Parathyroid adenoma (tissue), 2 donors: ENCODE data around the gene BCL2A1.
"Not testable (repeated sequence)": the region's sequence is repeated elsewhere in the genome, so short reads cannot be mapped to it uniquely, and the experiment has no call there.

Experiments
- H2AFZ ChIP-seq: fragments of 300-600 bp; sonication (generic); one replicate; pipeline ENCODE4 v1.7.0; 2017; ENCODE audit warnings: antibody characterized with exemption, mild to moderate bottlenecking
- H3K27ac ChIP-seq: fragments of 300-600 bp; sonication (generic); one replicate; pipeline ENCODE4 v1.7.0; 2017
- H3K27me3 ChIP-seq: fragments of 300-600 bp; sonication (generic); one replicate; pipeline ENCODE4 v1.7.0; 2017; ENCODE audit warnings: low read length; ENCODE audit not compliant: control insufficient read depth, insufficient read depth
- H3K36me3 ChIP-seq: fragments of 300-600 bp; sonication (generic); one replicate; pipeline ENCODE4 v1.7.0; 2017; ENCODE audit warnings: low read length; ENCODE audit not compliant: control insufficient read depth, insufficient read depth
- H3K4me1 ChIP-seq: fragments of 300-600 bp; sonication (generic); one replicate; pipeline ENCODE4 v1.7.0; 2017; ENCODE audit warnings: control low read depth
- H3K4me2 ChIP-seq: fragments of 300-600 bp; sonication (generic); one replicate; pipeline ENCODE4 v1.7.0; 2017; ENCODE audit warnings: low read length
- H3K4me3 ChIP-seq: fragments of 300-600 bp; sonication (generic); one replicate; pipeline ENCODE4 v1.7.0; 2017; ENCODE audit warnings: low read depth, low read length
- H3K79me2 ChIP-seq: fragments of 300-600 bp; sonication (generic); one replicate; pipeline ENCODE4 v1.7.0; 2017; ENCODE audit warnings: control low read depth
- H3K9ac ChIP-seq: fragments of 300-600 bp; sonication (generic); one replicate; pipeline ENCODE4 v1.7.0; 2017; ENCODE audit warnings: mild to moderate bottlenecking
- H3K9me3 ChIP-seq: fragments of 300-600 bp; sonication (generic); one replicate; pipeline ENCODE4 v1.7.0; 2017; ENCODE audit warnings: low read length; ENCODE audit not compliant: control insufficient read depth
- TF ChIP-seq, protein P1 (sequence below): fragments of 300-600 bp; sonication (generic); IDR thresholded peaks from one replicate; pipeline ENCODE4 v1.7.0; 2017; ENCODE audit warnings: antibody characterized with exemption, mild to moderate bottlenecking
- donor health status: primary hyperparathyroidism.

Gene BCL2A1

DNA sequence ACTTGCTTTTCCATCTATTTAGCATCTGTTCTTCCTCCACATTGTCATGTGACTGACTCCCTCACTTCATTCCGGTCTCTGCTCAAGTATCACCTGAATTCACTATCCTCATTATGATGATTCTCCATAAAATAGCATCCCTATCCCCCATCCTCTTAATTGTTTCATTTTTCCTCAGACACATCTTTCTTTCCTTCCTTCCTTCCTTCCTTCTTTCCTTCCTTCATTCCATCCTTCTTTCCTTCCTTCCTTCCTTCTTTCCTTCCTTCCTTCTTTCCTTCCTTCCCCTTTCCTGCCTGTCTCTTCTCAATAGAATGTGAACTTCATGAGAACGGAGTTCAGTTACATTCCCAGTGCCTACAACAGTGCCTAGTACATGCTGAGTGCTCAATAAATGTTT is 41.6 kb downstream of the BCL2A1 start:
- Histone ChIP-seq H3K27ac (no peak overlapping the region), H2AFZ (no peak overlapping the region), H3K79me2 (no peaks in the 10 kb centered on the region), H3K4me3 (no peak overlapping the region), H3K9me3 (no peaks in the 10 kb centered on the region), H3K4me1 (no peaks in the 10 kb centered on the region), H3K9ac (no peak overlapping the region), H3K4me2 (no peak overlapping the region), H3K36me3 (no peaks in the 10 kb centered on the region), H3K27me3 (no peaks in the 10 kb centered on the region)
- TF ChIP-seq, protein P1, sequence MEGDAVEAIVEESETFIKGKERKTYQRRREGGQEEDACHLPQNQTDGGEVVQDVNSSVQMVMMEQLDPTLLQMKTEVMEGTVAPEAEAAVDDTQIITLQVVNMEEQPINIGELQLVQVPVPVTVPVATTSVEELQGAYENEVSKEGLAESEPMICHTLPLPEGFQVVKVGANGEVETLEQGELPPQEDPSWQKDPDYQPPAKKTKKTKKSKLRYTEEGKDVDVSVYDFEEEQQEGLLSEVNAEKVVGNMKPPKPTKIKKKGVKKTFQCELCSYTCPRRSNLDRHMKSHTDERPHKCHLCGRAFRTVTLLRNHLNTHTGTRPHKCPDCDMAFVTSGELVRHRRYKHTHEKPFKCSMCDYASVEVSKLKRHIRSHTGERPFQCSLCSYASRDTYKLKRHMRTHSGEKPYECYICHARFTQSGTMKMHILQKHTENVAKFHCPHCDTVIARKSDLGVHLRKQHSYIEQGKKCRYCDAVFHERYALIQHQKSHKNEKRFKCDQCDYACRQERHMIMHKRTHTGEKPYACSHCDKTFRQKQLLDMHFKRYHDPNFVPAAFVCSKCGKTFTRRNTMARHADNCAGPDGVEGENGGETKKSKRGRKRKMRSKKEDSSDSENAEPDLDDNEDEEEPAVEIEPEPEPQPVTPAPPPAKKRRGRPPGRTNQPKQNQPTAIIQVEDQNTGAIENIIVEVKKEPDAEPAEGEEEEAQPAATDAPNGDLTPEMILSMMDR, result no peak

DNA sequence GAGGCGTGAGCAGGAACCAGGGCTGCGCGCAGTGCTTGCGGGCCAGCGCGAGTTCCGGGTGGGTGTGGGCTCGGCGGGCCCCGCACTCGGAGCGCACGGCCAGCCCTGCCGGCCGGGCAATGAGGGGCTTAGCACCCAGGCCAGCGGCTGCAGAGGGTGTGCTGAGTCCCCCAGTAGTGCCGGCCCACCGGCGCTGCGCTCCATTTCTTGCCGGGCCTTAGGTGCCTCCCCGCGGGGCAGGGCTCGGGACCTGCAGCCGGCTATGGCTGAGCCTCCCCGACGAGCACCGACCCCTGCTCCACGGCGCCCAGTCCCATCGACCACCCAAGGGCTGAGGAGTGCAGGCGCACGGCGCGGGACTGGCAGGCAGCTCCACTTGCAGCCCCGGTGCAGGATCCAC is 44.9 kb downstream of the BCL2A1 start:
- H3K4me1 ChIP-seq, H3K4me2 ChIP-seq, H3K9me3 ChIP-seq, H3K36me3 ChIP-seq, H3K79me2 ChIP-seq, H3K27me3 ChIP-seq, H3K4me3 ChIP-seq, H3K9ac ChIP-seq, H2AFZ ChIP-seq, H3K27ac ChIP-seq: not testable (repeated sequence)

DNA sequence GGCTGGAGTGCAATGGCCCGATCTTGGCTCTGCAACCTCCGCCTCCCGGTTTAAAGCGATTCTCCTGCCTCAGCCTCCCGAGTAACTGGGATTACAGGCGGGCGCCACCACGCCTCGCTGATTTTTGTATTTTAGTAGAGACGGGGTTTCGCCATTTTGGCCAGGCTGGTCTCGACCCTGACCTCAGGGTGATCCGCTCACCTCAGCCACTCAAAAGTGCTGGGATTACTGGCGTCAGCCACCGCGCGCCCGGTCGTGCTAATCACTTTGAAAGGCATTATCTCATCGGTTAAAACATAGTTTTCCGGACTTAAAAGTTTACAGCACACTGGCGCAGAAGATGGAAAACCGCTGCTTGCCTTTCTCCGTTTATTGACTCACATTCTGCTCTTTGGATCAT is 46.6 kb downstream of the BCL2A1 start:
- no peaks in the 10 kb centered on the region for H3K27me3 ChIP-seq
- H3K4me1 ChIP-seq, result no peaks in the 10 kb centered on the region
- H3K79me2 ChIP-seq, result no peaks in the 10 kb centered on the region
- H2AFZ ChIP-seq, result peak overlapping the region; percentile 96
- TF ChIP-seq, protein P1, result no peak
- peak overlapping the region; percentile 80 for H3K4me2 ChIP-seq
- no peaks in the 10 kb centered on the region for H3K9me3 ChIP-seq
- H3K4me3 ChIP-seq, result peak overlapping the region; percentile 88
- no peaks in the 10 kb centered on the region for H3K36me3 ChIP-seq
- no peak overlapping the region for H3K9ac ChIP-seq
- H3K27ac ChIP-seq, result peak overlapping the region; percentile 92

DNA sequence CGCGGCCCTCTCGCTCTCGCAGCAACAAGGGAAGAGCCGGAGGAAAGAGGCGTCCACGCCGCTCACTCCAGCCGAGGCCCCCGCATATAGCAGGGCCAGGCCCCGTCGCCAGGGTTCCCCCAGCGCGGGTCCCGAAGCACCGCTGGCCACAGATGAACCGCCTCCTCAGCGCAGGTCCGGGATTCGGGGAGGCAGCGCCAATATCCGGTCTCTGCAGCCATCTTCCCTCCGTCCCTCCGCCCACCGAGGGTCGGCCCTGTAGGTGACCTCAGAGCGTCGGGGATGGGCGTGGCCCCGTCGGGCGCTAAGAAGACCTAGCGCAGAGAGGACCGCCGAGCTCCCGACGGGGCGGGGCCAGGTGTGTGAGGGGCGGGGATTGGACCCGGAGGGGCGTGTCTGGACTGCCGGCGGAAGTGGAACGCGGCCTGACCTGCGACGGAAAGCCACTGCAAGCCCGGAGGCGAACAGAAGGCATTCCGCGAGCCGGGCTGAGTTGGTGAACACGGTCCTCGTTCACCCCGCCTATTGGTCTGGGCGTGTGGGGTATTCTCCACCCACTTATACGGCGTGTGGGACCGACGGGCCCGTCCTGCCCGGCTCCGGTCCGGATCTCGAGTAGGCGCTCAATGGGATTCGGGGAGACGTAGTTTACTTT is 47.4 kb downstream of the BCL2A1 start:
- H3K9me3 ChIP-seq, result no peaks in the 10 kb centered on the region
- H3K79me2 ChIP-seq, result no peaks in the 10 kb centered on the region
- TF ChIP-seq, protein P1, result no peak
- H3K36me3 ChIP-seq, result no peaks in the 10 kb centered on the region
- peak overlapping the region; percentile 96 for H2AFZ ChIP-seq
- no peaks in the 10 kb centered on the region for H3K27me3 ChIP-seq
- no peak overlapping the region for H3K9ac ChIP-seq
- H3K4me3 ChIP-seq, result peak overlapping the region; percentile 88
- peak overlapping the region; percentile 92 for H3K27ac ChIP-seq
- no peaks in the 10 kb centered on the region for H3K4me1 ChIP-seq
- peak overlapping the region; percentile 80 for H3K4me2 ChIP-seq

DNA sequence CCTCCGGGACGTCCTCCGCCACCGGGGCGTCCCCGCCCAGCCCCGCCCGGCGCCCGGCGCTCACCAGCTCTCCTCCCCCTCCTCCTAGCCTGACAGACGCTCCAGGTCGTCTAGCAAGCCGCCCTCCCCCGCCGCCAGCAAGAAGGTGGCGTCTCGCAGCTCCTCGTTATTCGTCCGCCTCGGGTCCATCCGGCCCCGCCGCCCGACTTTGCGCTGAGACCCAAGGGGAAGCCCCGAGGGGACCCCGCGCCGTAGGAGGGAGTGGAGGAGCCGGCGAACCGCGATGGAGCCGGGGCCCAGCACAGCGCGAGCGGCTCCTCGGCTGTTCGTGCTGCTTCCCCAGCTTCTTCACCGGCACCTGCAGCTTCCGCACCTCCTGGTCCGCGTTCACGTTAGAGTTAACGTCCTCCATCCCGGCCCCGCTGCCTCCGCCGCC is 47.9 kb downstream of the BCL2A1 start:
- Histone ChIP-seq H3K4me3 (peak overlapping the region; percentile 88), H3K9ac (no peak overlapping the region), H3K4me1 (no peaks in the 10 kb centered on the region), H3K27ac (peak overlapping the region; percentile 92), H3K79me2 (no peaks in the 10 kb centered on the region), H3K4me2 (peak overlapping the region; percentile 80), H3K9me3 (no peaks in the 10 kb centered on the region), H3K36me3 (no peaks in the 10 kb centered on the region), H3K27me3 (no peaks in the 10 kb centered on the region), H2AFZ (peak overlapping the region; percentile 96)
- TF ChIP-seq, protein P1, result no peak
